HG02981 (cell line): ENCODE measurements around the gene POLQ.
"Not testable (repeated sequence)": the region's sequence is repeated elsewhere in the genome, so short reads cannot be mapped to it uniquely, and the experiment has no call there.

Experiments used
- ATAC-seq: cut with Tn5 transposase; IDR thresholded peaks from one replicate; pipeline ENCODE4 v1.9.1; 2021; ENCODE audit warnings: mild to moderate bottlenecking, moderate library complexity; ENCODE audit not compliant: unreplicated experiment

Gene POLQ

GRCh38 chr3:121545574-121546455 is at the start of gene POLQ:
Gene POLQ, minus strand, starts transcription at chr3:121545988. Its CDS starts 111 bp downstream, at chr3:121545877.
- peak; percentile 75 for ATAC-seq

GRCh38 chr3:121594850-121595249 is 49.1 kb upstream of the POLQ start:
- ATAC-seq: no peak

GRCh38 chr3:121593806-121594205 is 48.0 kb upstream of the POLQ start:
- not testable (repeated sequence) for ATAC-seq

DNA sequence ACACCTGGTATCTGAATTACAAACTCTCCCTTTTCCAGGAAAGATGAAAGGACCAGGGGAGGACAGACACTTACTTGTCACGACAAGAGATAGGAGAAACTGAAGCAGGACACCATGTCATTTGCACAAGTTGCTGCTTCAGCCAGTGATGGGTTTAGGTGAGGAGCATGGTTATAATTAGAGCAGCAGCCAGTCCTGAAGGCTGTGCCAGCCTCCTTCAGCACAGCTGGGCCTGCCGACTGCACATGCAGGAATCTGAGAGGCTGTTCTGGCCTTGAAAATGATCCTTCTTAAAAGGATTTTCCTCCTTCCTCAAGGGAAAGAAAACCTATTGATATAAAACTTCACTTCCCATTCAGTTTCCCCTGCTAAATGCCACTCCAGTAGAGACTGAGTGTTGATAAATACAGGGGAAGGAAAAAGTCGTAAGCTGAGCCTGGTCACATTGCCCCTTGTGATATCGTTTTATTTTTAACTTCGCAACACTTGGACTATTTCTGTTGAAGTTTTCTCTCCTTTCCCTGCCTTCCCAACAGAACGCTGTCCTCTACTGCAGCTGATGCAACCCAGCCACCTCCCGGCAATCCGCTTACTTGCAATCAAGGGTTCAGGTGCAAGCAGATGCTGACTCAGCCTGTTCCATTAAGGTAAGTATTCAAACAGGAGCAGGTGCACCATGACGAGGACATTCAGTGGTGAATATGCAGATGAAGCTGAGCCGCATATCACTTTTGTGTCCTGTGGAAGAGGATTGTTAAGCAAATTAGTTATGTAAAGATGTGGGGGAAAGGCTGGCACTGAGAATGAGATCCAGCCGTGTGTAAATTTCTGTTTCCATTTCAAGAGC is 47.3 kb upstream of the POLQ start, which contains the start of gene FBXO40:
FBXO40 (plus strand) TSS at position 524 of the 847 bp plus-strand sequence. CDS start 27,197 bp downstream, outside the sequence.
- no peak for ATAC-seq

GRCh38 chr3:121584418-121584817 is 38.6 kb upstream of the POLQ start:
- no peak for ATAC-seq

- no peak for ATAC-seq
Measured at GRCh38 chr3:121581691-121582090, 35.9 kb upstream of the POLQ start.

- no peak for ATAC-seq
Measured at GRCh38 chr3:121574449-121574848, 28.7 kb upstream of the POLQ start.

DNA sequence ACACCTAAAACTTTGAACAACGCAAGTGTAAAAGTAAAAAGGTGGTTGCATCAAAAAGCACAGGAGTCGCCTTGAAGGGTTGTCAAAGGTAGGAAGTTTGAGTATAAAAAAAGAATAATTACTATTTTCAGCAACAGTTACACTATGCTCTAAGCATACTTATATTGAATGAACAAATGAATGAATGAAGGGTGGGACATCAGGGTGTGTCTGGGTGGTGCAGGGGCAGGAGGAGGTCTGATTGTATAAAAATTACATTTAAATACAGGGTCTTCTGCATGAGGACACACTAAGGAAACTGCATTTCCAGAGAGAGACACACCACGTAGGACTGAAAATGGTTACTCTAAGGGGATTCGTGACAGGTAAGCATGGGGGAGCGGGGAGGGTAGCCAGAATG is 21.9 kb upstream of the POLQ start, which contains the start of gene ARGFX:
ARGFX (plus strand) TSS at position 301 of the 400 bp plus-strand sequence. CDS start 2,765 bp downstream, outside the sequence.
- no peak for ATAC-seq

GRCh38 chr3:121566773-121567172 is 21.0 kb upstream of the POLQ start:
- no peak for ATAC-seq

GRCh38 chr3:121562148-121562547 is 16.4 kb upstream of the POLQ start:
- no peak for ATAC-seq

- no peak for ATAC-seq
Measured at GRCh38 chr3:121557426-121557934, 11.7 kb upstream of the POLQ start.

GRCh38 chr3:121552797-121553196 is 7.0 kb upstream of the POLQ start:
- ATAC-seq: no peak

GRCh38 chr3:121552379-121552778 is 6.6 kb upstream of the POLQ start:
- ATAC-seq: no peak

- ATAC-seq: no peak
Measured at GRCh38 chr3:121545049-121545573, 677 bp downstream of the POLQ start.

- ATAC-seq: no peak
Measured at GRCh38 chr3:121542924-121543323, 2.9 kb downstream of the POLQ start.

GRCh38 chr3:121531269-121531668 is 14.5 kb downstream of the POLQ start:
- ATAC-seq: no peak

GRCh38 chr3:121529308-121529707 is 16.5 kb downstream of the POLQ start:
- ATAC-seq: no peak

DNA sequence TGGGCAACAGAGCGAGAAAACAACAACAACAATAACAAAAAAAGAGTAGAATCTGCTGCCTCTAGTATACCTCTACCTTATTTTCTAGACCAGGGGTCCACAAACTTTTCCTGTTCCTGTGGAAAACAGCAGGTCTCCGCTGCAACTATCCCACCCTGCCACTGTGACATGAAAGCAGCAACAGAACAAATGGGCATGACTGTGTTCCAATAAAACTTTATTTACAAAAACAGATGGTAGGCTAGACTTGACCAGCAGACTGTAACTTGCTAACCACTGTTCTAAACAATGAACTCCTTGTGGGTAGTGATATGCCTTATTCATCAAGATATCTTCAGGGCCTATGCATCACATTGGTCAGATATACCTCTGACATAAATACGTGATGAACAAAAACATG is 25.3 kb downstream of the POLQ start:
- no peak for ATAC-seq

DNA sequence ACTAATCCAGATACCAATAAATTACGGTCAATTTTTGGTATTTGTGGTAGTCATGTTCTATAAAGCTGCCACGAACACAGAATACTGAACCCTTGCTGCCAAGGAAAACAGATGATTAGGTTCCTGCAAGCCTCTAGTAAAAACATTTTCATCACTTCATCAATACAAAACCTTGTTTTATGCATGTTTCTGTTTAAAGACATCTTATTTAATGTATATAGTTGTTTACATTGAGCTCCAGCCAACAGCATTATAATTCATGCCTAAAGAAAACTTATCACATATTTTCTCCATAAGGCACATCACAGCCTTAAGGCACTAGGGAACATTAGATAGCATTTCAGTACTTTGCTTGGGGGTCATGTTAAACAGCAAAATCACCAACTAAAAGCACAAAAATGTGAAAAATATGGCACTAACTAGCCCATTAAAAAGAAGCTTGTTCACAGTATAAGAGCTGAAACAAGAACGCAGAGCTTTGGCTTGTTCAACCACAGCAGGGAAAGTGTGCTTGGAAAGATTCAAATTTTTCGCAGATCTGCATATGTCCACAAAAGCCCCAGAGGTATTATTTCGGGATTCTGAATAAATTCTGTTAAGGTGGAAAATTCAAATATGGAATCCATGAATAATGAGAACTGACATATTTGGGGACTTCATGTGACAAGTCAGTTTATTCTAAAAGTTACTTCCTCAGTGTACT is 27.7 kb downstream of the POLQ start:
- ATAC-seq: no peak

DNA sequence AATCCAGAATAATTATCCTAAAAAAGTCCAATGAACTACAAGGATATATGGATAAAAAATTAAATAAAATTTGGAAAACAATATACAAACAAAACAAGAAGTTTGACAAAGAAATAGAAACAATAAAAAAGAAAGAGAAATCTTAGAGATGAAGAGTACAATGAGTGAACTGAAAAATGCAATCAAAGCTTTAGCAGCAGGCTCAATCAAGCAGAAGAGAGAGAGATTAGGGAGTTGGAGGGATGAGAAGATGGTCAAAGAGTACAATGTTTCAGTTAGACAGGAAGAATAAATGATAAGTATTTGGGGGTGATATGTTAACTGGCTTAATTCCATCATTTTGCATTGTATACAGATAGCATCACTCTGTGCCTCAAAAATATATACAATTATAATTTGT is 29.9 kb downstream of the POLQ start:
- ATAC-seq: no peak
